NCI-H2107 treated with DMSO at 0.1 percent for 48 hours (cell line): ENCODE measurements around the gene CDT1.
A peak's percentile ranks its signal among the peaks of the same experiment; 100 is the strongest.

Experiments used
- DNase-seq: peaks from one replicate; lab custom pipeline; 2025; ENCODE audit not compliant: unreplicated experiment; lab: John Stamatoyannopoulos, UW

Gene CDT1

DNA sequence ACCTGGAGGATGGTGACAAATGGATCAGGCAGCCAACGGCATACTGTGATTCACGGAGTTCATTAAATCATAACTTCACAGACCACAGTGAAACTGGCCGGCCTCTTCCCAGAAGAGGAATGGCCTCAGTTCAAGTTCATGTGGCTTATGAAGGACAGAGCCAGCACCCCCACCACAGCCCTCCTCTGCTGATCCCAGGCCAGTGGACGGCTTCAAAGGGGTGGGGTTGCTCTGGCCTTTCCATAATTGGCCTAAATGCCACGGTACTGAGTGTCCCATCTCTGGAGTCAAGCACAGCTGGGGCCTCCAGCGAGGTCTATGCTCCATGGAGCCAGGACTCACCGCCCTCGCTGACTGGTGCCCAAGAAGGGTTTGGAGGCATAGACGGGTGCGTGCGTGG, 31.8 kb downstream of the CDT1 start:
- no peak for DNase-seq

DNA sequence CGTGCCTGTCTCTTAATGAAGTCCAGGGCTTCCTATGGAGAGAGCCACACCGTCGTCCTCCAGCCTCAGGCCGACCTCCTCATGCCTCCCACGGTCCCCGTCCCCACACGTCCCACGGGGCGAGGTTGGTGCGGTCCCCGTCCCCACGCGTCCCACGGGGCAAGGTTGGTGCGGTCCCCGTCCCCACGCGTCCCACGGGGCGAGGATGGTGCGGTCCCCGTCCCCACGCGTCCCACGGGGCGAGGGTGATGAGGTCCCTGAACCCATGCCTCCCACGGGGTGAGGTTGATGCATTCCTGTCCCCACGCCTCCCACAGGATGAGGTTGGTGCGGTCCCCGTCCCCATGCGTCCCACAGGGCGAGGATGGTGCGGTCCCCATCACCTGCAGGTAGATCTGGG, 32.2 kb downstream of the CDT1 start:
- DNase-seq: no peak

DNA sequence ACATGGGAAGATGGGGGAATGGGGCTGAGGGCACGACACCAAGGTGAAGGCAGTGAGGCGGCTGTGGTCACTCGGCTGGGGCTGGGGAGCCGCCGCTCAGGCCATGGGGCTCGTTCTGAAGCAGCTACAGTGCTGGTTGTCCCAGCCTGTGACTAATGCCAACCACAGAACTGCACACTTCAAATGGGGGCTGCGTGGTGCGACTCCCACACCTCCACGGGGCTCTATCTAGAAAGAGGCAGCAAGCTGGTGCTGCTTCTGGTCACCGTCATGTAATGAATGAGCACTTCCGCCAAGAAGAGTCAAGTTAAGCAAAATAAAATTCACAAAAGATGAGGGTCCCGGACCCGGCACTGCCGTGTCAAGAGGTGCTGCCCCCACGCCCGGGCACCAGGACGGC, 33.2 kb downstream of the CDT1 start:
- no peak for DNase-seq

- no peak for DNase-seq
Measured at GRCh38 chr16:88837806-88838205, 34.2 kb downstream of the CDT1 start.

DNA sequence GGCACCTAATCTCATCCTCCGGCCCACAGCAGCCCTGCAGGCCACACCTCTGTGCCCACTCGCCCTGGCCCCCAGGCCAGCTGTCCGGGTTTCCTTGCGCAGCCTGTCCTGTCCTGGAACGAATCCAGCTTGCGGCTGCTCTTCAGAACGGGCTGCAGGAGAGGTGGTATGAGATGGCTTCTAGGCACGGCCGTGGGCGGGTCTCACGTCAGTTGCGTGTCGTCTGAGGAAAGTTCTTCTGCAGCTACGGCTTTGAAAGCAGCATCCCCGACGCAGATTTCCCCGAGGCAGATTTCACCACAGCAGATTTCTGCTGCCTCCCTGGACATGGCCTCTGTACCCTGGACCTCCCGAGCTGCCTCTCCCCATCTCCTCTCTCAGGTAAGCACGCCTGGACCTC, 35.0 kb downstream of the CDT1 start:
- no peak for DNase-seq

DNA sequence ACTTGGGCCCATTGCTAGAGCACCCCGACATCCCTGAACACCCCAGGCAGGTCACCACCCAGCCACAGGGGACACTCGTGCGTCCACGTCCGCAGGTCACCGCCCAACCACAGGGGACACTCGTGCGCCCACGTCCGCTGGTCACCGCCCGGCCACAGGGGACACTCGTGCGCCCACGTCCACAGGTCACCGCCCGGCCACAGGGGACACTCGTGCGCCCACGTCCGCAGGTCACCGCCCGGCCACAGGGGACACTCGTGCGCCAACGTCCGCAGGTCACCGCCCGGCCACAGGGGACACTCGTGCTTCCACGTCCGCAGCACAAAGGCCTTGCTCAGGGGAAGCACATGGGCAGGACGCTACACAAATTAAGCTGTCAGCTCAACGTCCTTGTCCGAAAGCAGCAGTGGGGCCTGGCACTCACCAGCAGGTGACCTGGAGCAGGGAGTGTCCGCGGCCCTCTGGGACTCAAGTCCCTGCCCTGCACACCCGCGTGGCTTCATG, 35.5 kb downstream of the CDT1 start:
- DNase-seq: no peak

GRCh38 chr16:88839745-88840599, 36.4 kb downstream of the CDT1 start:
- no peak for DNase-seq

- DNase-seq: no peak
Measured at GRCh38 chr16:88840600-88841215, 37.1 kb downstream of the CDT1 start.

DNA sequence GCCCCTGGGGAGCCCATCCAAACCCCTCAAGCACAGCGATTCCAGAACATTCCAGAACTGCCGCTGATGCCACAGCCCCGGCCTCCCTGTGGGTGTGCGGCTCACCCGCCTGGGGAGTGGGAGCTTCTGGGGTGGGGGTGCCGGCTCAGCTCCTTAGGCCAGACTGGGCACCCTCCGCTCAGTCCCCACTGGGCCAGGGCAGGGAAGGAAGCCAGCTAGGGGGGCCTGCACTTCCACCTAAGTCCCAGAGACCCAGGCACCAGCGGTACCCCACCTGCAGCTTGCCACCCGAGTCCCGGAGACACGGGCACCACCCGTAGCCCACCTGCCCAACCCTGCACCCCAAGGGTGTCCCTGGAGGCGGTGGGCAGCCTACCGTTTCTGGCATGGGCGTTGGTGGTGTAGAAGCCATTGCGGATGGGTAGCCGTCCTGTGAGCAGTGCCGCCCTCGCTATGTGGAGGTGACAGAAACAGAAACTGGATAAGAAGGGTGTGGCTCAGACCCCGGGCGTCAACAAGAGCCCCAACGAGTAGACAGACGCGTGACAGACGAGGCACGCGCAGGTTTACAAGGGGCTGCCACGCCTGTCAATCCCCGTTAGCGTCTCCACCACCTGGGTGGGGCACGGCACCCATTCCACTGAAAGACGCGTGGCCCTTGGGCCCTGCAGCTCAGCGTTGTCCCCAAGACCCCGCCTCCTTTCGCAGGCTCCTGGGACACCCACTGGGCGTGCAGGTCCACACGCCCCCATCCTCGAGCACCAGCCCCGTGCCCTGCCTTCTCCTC, 38.1 kb downstream of the CDT1 start:
- no peak for DNase-seq

- DNase-seq: peak; percentile 13
Measured at GRCh38 chr16:88842308-88842756, 38.7 kb downstream of the CDT1 start.

- no peak for DNase-seq
Measured at GRCh38 chr16:88842806-88843205, 39.2 kb downstream of the CDT1 start.

- no peak for DNase-seq
Measured at GRCh38 chr16:88843256-88843655, 39.7 kb downstream of the CDT1 start.

DNA sequence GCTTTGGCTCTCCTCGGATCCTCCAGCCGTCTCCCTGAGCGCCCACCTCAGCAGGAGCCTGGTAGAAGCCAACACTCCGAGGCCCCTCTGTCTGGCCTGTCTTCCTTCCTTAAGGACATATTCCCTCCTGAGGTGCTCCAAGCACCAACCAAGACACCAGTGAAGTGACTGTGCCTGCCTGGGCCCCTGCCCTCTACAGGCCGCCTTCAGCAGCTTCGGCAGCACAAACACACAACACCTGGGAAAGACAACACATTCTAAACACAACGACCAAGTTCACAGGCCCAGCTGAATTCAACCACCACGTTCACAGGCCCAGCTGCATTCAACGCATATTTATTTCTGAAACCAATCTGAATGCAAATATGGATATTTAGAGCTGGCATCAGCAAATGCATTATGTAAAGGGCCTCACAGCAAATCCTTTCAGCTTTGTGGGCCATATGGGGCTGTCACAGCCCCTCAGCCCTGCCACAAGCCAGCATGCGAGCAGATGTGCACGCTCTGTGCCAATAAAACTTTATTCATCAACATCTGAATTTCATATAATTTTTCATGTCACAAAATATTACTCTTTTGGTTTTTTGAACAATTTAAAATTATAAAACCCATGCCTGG, 40.9 kb downstream of the CDT1 start:
- DNase-seq: no peak

GRCh38 chr16:88846088-88846487, 42.5 kb downstream of the CDT1 start:
- DNase-seq: no peak

DNA sequence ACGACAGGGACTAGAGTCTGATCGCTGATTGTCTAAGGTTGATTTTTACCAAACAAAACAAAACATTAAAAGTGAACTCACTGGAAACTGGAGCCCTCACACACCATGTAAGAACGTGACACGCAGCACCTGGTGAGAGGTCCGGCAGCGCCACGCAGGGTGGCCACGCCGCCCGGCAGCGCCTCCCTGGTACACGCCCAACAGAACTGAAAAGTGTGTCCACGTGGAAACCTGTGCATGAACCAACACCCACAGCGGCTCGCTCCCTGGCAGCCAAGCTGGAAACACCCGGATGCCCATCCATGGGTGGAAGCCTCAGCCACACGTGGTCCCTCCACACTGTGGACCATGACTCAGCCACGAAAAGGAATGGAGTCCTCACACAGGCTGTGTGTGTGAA, 44.1 kb downstream of the CDT1 start:
- no peak for DNase-seq

- DNase-seq: no peak
Measured at GRCh38 chr16:88848557-88848956, 45.0 kb downstream of the CDT1 start.

- DNase-seq: no peak
Measured at GRCh38 chr16:88850531-88851199, 47.1 kb downstream of the CDT1 start.

DNA sequence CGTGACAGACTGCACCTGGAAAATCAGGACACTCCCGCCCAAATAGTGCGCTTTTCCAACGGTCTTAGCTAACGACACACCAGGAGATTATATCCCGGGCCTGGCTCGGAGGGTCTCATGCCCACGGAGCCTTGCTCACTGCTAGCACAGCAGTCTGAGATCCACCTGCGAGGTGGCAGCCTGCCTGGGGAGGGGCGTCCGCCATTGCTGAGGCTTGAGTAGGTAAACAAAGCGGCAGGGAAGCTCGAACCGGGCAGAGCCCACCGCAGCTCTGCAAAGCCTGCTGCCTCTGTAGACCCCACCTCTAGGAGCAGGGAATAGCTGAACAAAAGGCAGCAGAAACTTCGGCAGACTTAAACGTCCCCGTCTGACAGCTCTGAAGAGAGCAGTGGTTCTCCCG, 48.0 kb downstream of the CDT1 start:
- no peak for DNase-seq

- DNase-seq: no peak
Measured at GRCh38 chr16:88853325-88853941, 49.8 kb downstream of the CDT1 start.
